Smooth muscle cell (in vitro differentiated cells): ENCODE measurements around the gene ANXA3. TPM values are rescaled to one million over a fixed set of nuclear protein-coding genes. Genes with fewer than 3 reads are reported as not detected.

Experiments
- DNase-seq: peaks from one replicate; lab custom pipeline; 2025; ENCODE audit not compliant: unreplicated experiment; lab: John Stamatoyannopoulos, UW
- H2AFZ ChIP-seq: fragments of 200-600 bp; sonication (generic); 2 replicates; pipeline ENCODE4 v1.6.0; 2016; ENCODE audit warnings: antibody characterized with exemption, low read depth, mild to moderate bottlenecking
- H3F3A ChIP-seq: fragments of 200-600 bp; sonication (generic); 2 replicates; pipeline ENCODE4 v1.6.0; 2017; ENCODE audit warnings: antibody characterized with exemption, low read depth
- H3K27ac ChIP-seq: fragments of 200-600 bp; sonication (generic); 2 replicates; pipeline ENCODE4 v1.5.1; 2016; ENCODE audit warnings: low read depth, mild to moderate bottlenecking
- H3K27me3 ChIP-seq: fragments of 200-600 bp; sonication (generic); 2 replicates; pipeline ENCODE4 v1.6.1; 2016; ENCODE audit warnings: low read depth, mild to moderate bottlenecking
- H3K36me3 ChIP-seq: fragments of 200-600 bp; sonication (generic); 2 replicates; pipeline ENCODE4 v1.5.1; 2016; ENCODE audit warnings: low read depth
- H3K4me1 ChIP-seq: fragments of 200-600 bp; sonication (generic); 2 replicates; pipeline ENCODE4 v1.5.1; 2016; ENCODE audit warnings: low read depth
- H3K4me2 ChIP-seq: fragments of 200-600 bp; sonication (generic); 2 replicates; pipeline ENCODE4 v1.6.0; 2016; ENCODE audit warnings: mild to moderate bottlenecking
- H3K4me3 ChIP-seq: fragments of 200-600 bp; sonication (generic); 2 replicates; pipeline ENCODE4 v1.5.1; 2016; ENCODE audit warnings: mild to moderate bottlenecking
- H3K79me2 ChIP-seq: fragments of 200-600 bp; sonication (generic); 2 replicates; pipeline ENCODE4 v1.6.0; 2016; ENCODE audit warnings: low read depth, mild to moderate bottlenecking
- H3K9ac ChIP-seq: fragments of 200-600 bp; sonication (generic); 2 replicates; pipeline ENCODE4 v1.6.0; 2016; ENCODE audit warnings: low read depth
- H3K9me3 ChIP-seq: fragments of 200-600 bp; sonication (generic); replicated peaks from 2 replicates; pipeline ENCODE4 v1.5.1; 2016; ENCODE audit warnings: low read depth
- H4K20me1 ChIP-seq: fragments of 200-600 bp; sonication (generic); 2 replicates; pipeline ENCODE4 v1.6.0; 2016; ENCODE audit warnings: low read depth
- CTCF ChIP-seq: fragments of 200-600 bp; sonication (generic); IDR thresholded peaks from 2 replicates; pipeline ENCODE4 v1.5.1; 2017; ENCODE audit warnings: borderline replicate concordance, mild to moderate bottlenecking, antibody characterized with exemption; ENCODE audit not compliant: insufficient read depth, poor library complexity, severe bottlenecking
- WGBS: methylation state at CpG from one replicate; pipeline ENCODE4 v1.1.7; 2016; ENCODE audit warnings: low lambda C conversion rate; 5-methylcytosine and 5-hydroxymethylcytosine counted together
- polyA plus RNA-seq: library from polyadenylated mRNA; unstranded; fragments of >200 nt; fragmentation: Nextera tagmentation; extraction: Ambion mirVana; gene quantifications from 2 replicates; pipeline ENCODE4 v1.2.1, GENCODE V29; 2016
- total RNA-seq: library from RNA; depleted of rRNA; stranded (reverse); fragments of >200 nt; gene quantifications from 2 replicates; pipeline ENCODE4 v1.2.3, GENCODE V29; 2014

ANXA3 gene
- total and polyA plus RNA-seq, 2 experiments from 2014 or later, result 16.7 to 44.5 TPM

- Histone ChIP-seq H3K79me2 (no peaks in the 10 kb centered on the region), H4K20me1 (no peaks in the 10 kb centered on the region), H3K4me2 (peak overlapping the region; percentile 90), H3K9me3 (no peaks in the 10 kb centered on the region), H3K36me3 (no peaks in the 10 kb centered on the region), H3K9ac (peak overlapping the region; percentile 80), H3K27me3 (no peaks in the 10 kb centered on the region), H3K27ac (peak overlapping the region; percentile 74), H3K4me1 (peaks cover 13% of the 10 kb centered on the region), H2AFZ (peak overlapping the region; percentile 97), H3K4me3 (peak overlapping the region; percentile 71), H3F3A (no peaks in the 10 kb centered on the region)
- TF ChIP-seq CTCF, result no peak
- no peak for DNase-seq
- WGBS, result 21% methylated on average over 10 of the region's 10 CpGs
Measured at GRCh38 chr4:78552389-78553042, 946 bp downstream of the ANXA3 start.

GRCh38 chr4:78553043-78553396 lies 1.4 kb downstream of the ANXA3 start:
- no peaks in the 10 kb centered on the region for H3K27me3 ChIP-seq
- H2AFZ ChIP-seq, result no peak overlapping the region
- H3K4me3 ChIP-seq, result peak overlapping the region; percentile 71
- no peak for TF ChIP-seq CTCF
- peaks cover 13% of the 10 kb centered on the region for H3K4me1 ChIP-seq
- H4K20me1 ChIP-seq, result no peaks in the 10 kb centered on the region
- H3K79me2 ChIP-seq, result no peaks in the 10 kb centered on the region
- H3F3A ChIP-seq, result peaks cover 5% of the 10 kb centered on the region
- 71% methylated on average over 3 of the region's 3 CpGs for WGBS
- peak overlapping the region; percentile 74 for H3K27ac ChIP-seq
- H3K36me3 ChIP-seq, result no peaks in the 10 kb centered on the region
- peak overlapping the region; percentile 90 for H3K4me2 ChIP-seq
- H3K9ac ChIP-seq, result no peak overlapping the region
- DNase-seq, result no peak
- no peaks in the 10 kb centered on the region for H3K9me3 ChIP-seq

DNA sequence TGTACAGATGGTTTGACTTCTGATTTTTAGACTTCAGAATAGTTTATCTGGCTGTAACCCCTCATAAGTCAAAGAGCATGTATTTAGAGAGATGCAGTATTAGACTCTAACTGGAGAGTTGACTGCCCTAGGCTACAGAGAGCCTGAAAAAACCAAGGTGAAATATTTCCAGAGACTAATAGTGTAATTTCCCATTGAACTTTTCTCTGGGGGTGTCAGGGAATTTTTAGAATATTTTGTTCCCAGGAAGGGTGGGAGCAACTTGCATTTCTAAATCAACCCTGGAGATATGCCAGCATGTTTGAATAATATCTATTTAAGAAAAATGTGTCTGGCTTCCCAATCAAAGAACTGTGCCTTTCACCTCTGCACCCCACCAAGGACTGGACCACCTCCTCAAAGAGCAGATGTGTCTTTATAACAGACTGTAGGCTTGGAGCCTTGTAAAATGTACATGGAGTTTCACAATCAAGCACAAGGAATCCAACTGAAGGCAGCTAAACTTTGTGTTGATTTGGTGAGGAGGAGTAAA lies 2.0 kb downstream of the ANXA3 start:
- peaks cover 9% of the 10 kb centered on the region for H3F3A ChIP-seq
- no peaks in the 10 kb centered on the region for H3K36me3 ChIP-seq
- H3K9me3 ChIP-seq, result no peaks in the 10 kb centered on the region
- peak overlapping the region; percentile 71 for H3K4me3 ChIP-seq
- no peaks in the 10 kb centered on the region for H4K20me1 ChIP-seq
- H3K27me3 ChIP-seq, result no peaks in the 10 kb centered on the region
- H3K4me1 ChIP-seq, result peaks cover 13% of the 10 kb centered on the region
- no peak for DNase-seq
- H3K79me2 ChIP-seq, result no peaks in the 10 kb centered on the region
- H3K4me2 ChIP-seq, result peak overlapping the region; percentile 90
- no peak for TF ChIP-seq CTCF
- H3K27ac ChIP-seq, result peak overlapping the region; percentile 74
- no peak overlapping the region for H3K9ac ChIP-seq
- H2AFZ ChIP-seq, result no peak overlapping the region

DNA sequence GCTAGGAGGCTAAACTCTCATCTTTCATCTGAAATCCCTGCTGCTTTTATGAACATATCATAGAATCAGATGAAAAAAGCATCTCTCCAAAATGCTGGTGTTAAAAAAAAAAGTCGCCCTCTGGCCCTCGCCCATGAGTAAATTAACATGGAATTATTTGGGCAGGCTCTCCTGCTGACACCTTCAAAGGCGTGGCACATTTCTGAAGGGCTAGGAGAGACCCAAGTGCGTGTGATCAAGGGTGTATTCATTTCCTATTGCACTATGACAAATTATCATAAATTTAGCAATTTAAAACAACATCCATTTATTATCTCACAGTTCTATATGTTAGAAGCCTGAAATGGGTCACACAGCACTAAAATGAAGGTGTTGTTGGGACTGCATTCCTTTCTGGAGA lies 5.1 kb downstream of the ANXA3 start:
- 90% methylated on average over 4 of the region's 4 CpGs for WGBS
- no peak overlapping the region for H2AFZ ChIP-seq
- H3K4me1 ChIP-seq, result peaks cover 22% of the 10 kb centered on the region
- no peaks in the 10 kb centered on the region for H3K36me3 ChIP-seq
- H3K79me2 ChIP-seq, result no peaks in the 10 kb centered on the region
- no peaks in the 10 kb centered on the region for H3K9me3 ChIP-seq
- no peak for DNase-seq
- H3K4me2 ChIP-seq, result no peak overlapping the region
- H3K27ac ChIP-seq, result no peak overlapping the region
- no peaks in the 10 kb centered on the region for H3K27me3 ChIP-seq
- TF ChIP-seq CTCF, result no peak
- peaks cover 9% of the 10 kb centered on the region for H3F3A ChIP-seq
- H4K20me1 ChIP-seq, result no peaks in the 10 kb centered on the region
- no peak overlapping the region for H3K4me3 ChIP-seq
- H3K9ac ChIP-seq, result no peak overlapping the region
